ENCODE results near the gene RNF157.
"Not testable (repeated sequence)": the region's sequence is repeated elsewhere in the genome, so short reads cannot be mapped to it uniquely, and the experiment has no call there.

The RNF157 gene

DNA sequence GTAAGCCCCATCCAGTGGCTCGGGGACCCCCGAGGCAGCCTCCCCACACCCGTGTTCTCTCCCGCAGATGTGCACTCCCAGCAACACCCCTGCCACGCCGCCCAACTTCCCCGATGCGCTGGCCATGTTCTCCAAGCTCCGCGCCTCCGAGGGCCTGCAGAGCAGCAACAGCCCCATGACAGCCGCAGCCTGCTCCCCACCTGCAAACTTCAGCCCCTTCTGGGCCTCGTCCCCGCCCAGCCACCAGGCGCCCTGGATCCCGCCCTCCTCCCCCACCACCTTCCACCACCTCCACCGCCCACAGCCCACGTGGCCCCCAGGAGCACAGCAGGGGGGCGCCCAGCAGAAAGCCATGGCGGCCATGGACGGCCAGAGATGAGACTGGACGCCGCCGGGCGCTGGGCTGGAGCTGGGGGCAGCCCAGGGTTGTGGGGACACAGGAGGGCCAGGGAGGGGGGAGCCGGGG is 29.9 kb upstream of the RNF157 start:
- no peak for DNase-seq

DNA sequence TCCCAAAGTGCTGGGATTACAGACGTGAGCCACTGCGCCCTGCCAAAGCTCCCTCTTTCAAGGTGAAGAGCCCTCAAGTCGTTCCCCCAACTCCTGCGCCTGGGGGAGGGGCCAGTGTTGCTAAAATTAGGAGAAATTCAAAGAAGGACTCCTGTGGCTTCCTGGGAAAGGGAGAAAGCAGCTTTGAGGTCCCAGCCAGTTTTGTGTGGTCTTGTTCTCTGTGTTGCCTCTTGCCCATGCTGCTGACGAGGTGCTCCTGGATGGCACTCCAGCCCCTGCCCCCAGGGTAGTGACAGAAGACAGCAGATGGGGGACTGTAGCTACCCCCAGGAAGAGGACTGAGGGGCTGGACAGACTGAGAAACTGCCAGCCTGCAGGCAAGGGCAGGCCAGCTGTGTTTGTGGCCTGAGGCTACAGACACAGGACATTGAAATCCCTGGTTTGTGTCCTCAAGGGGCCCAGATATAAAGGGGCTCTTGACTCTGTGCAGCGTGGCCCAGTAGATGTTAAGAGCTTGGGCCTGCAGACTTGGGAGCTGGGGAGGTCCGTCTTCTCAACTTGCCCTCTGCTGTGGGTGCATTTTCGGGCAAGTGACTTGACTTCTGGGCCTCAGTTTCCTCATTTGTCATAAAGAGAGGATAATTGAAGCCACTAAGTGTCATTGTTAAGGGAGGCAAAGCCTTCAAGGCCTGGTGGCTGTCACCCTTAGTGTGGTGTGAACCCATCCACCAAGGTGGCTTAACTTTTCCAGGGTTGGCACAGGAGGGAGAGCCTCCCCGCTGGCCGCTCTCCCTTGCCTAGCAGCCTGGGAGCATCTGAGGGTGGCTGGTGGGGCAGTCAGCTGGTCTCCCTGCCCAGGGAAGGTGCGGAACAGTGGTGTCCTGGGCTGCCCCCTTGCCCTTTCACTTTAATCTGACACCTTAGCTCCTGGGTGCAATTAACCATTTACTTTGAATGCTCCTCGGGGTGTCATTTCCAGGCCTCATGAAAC is 29.0 kb upstream of the RNF157 start:
- DNase-seq, result no peak

- no peak for DNase-seq
Observed at GRCh38 chr17:76268015-76268749, 27.9 kb upstream of the RNF157 start.

DNA sequence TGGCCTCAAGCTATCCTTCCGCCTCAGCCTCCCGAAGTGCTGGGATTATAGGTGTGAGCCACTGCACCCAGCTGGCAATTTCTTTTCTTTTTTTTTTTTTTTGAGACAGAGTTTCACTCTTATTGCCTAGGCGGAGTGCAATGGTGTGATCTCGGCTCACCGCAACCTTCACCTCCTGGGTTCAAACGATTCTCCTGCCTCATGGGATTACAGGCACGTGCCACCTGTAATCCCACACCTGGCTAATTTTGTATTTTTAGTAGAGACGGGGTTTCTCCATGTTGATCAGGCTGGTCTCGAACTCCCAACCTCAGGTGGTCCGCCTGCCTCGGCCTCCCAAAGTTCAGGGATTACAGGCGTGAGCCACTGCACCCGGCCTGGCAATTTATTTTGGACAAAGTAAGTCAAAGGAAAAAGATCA is 27.3 kb upstream of the RNF157 start:
- not testable (repeated sequence) for DNase-seq

DNA sequence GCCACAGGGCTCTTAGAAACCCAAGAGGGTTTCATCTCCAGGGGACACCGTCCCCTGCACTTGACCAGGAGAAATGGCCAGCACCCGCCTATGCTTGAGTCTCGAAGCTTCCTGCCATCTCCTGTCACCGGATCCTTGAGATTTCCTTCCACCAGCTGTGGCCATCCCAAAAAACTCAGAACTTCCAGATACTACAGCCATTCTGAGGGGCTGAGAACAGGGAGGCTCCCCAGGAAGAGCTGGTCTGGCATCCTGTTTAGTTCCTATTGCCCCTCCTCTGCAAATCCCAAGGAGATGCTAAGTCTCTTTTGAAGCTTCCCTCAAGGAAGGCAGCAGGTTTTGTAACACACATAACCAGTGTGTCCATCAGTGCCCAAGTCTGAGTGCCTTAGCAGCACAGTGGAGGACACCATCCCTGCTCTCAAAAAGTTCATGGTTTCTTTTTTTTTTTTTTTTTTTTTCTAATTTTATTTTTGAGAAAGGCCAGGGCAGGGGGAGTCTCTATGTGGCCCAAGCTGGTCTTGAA is 26.8 kb upstream of the RNF157 start:
- no peak for DNase-seq

DNA sequence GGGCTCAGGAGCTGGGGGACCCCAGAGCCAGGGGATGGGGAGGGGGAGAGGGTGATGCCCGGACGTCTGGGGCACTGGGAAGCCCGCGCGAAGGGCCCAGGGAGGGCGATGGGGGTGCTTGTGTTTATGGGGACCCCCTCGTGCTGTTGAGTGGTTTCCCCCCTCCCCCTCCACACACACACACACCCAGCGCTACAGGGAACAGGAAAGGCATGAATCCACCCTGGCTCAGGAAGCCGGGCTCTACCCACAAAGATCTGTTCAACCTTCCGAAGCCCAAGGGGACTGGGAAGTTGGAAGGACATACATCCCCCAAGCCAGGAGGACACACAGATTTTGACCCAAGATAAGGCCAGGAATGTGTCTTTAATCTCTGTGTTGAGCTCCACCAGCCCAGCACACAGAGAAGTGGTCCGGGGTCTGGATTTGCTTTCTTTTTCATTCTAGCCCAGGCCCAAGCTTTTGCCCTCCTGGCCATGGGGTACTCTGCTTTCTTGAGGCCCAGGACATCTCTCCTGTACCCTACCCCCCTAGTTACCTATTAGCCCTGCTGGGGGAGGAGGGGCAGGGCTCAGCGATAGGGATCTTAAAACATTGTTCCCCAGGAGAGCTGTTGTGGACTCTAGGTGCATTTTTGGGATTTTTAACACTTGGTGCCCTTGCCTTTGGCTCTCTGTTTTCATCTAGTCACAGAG is 26.1 kb upstream of the RNF157 start:
- no peak for DNase-seq

DNA sequence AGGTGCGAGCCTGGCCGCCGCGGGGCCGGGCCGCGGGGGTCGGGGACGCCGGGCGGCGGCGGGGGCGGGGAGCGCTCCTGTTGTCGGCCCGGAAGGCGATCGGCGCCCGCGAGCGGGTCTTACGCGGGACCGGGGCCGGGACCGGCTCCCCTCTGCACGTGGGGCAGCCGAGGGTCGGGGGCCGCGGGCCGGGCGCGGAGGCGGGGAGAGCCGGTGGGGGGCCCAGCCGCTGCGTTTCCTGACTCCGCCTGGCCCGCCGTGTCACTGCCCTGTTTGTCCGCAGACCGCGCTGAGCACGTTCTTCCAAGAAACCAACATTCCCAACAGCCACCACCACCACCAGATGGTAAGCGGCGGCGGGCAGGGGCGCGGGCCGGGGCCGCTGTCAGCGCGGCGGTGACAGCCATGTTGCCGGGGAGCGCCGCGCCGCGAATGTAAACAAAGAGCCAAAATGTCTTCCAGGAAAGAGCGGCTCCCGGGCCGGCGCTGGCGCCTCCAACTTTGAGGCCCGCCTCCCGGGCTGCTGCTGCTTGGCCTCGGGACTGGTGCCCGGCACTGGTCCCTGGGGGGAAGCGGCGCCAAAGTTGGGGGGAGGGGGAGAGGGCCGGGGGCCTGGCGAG is 25.4 kb upstream of the RNF157 start:
- DNase-seq, result no peak

DNA sequence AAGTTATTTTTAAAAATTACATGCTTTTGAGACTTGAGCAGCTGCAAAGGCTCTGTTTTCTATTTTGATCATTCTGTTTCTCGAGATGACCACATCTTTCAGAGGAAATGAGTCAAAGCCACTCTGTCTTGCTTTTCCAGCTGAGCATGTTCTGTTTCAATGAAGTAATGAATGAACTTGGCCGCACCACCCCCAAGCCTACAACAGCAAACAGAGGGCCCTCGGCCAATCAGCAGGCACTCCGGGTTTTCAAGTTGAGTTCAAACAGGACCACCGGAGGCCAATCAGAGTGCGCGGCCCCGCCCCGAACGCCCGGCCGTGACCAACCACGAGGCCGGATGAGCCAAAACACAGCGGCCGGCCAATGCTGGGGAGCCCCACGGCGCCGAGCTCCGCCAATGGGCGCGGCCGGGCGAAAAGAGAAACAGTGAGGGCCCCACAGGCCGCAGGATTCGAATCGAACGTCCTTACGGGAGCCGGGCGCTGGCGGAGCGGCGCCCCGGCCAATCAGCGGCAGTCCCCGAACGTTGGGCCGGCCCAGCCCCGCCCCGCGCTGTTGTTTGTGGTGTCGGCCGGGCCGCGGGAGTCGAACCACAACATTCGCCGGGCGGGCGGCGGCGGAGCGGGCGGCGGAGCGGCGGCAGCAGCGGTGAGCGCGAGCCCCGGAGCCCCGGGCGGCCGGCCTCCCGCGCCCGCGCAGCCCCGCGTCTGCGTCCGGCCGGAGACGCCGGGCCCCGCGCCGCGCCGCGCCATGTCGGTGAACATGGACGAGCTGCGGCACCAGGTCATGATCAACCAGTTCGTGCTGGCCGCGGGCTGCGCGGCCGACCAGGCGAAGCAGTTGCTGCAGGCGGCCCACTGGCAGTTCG is 24.7 kb upstream of the RNF157 start, which contains the start of gene UBALD2:
Gene UBALD2, plus strand, starts transcription at position 594 of the 869 bp plus-strand sequence. Its CDS starts 158 bp downstream, at position 752.
- peak; percentile 99 for DNase-seq

GRCh38 chr17:76264425-76264754 is 24.1 kb upstream of the RNF157 start:
- DNase-seq, result no peak

- DNase-seq, result no peak
Observed at GRCh38 chr17:76263896-76264295, 23.6 kb upstream of the RNF157 start.

GRCh38 chr17:76262732-76263344 is 22.5 kb upstream of the RNF157 start:
- DNase-seq, result no peak

GRCh38 chr17:76261421-76262215 is 21.3 kb upstream of the RNF157 start:
- DNase-seq, result peak; percentile 66

- DNase-seq, result no peak
Observed at GRCh38 chr17:76260669-76261068, 20.4 kb upstream of the RNF157 start.

DNA sequence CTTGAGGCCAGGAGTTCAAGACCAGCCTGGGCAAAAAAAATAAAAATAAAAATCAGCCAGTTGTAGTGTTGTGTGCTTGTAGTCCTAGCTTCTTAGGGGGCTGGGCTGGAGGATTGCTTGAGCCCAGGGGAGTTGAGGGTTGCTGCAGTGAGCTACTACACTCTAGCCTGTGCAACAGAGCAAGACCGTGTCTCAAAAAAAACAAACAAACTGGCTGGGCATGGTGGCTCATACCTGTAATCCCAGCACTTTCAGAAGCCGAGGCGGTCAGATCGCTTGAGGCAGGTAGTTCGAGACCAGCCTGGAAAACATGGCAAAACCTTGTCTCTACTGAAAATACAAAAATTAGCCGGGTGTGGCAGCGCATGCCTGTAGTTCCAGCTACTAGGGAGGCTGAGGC is 19.9 kb upstream of the RNF157 start:
- no peak for DNase-seq

- not testable (repeated sequence) for DNase-seq
Observed at GRCh38 chr17:76256430-76257050, 16.2 kb upstream of the RNF157 start.

- no peak for DNase-seq
Observed at GRCh38 chr17:76255801-76256429, 15.6 kb upstream of the RNF157 start.

DNA sequence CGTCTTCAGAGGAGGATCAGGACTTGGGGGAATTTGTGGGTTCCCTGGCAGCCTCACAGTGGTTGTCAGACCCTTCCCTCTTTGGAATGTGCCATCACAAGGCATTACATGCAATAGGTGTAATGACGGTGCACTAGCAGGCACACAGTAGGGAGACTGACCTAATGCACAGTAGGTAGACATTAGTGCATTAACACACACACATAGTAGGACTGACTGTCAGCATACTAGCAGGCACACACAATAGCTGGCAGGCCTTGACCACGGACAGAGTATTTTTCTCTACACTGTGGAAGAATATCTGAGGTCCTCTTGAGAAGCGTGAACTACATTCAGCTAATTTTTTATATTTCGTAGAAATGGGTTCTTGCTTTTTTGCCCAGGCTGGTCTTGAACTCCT is 14.0 kb upstream of the RNF157 start:
- DNase-seq, result no peak

DNA sequence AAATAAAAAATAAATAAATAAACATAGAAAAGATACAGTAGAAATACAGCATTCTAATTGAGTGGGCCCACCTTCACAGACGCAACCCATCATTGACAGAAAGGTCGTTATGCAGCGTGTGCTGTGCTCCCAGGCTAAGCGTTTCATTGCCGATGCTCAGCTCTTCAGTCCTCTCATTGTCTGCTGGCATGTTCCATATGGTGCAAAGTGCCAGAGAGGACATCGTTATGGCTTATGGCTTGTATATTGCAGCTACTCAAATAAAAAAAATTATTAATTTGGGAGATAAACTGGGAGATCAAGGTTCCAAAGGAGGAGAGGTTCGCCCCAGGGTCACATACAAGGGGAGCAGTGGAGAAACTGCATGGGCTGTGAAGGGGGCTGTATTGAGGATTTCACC is 13.5 kb upstream of the RNF157 start:
- no peak for DNase-seq

All from NCI-H1436 treated with DMSO at 0.1 percent for 48 hours (cell line).